Activated CD4-positive, alpha-beta memory T cell treated with anti-CD3 and anti-CD28 coated beads, Interleukin-2, amount 10 ng/mL, durations not matched to agents 7 days and 5 days (primary cell): Measurements from ENCODE around the gene MEGF11. TPM values are rescaled to one million over a fixed set of nuclear protein-coding genes. Genes with fewer than 3 reads are reported as not detected.
"Not testable (repeated sequence)": the region's sequence is repeated elsewhere in the genome, so short reads cannot be mapped to it uniquely, and the experiment has no call there.

Source experiments
- CTCF ChIA-PET: fragments of 350-600 bp; sonication (Branson Sonifier 250); formaldehyde crosslinking; loops from one replicate; lab custom pipeline; 2021; ENCODE audit warnings: antibody characterized with exemption, inconsistent platforms; lab: Charles Lee
- POLR2A ChIA-PET: fragments of 350-600 bp; sonication (Branson Sonifier 250); formaldehyde crosslinking; loops from one replicate; lab custom pipeline; 2021; ENCODE audit warnings: antibody characterized with exemption; lab: Charles Lee
- DNase-seq: peaks from one replicate; pipeline ENCODE4 v3.0.0-alpha.2; 2020
- H3K27ac Mint-ChIP-seq: one replicate; pipeline ENCODE4 v1.8.0; 2021; ENCODE audit warnings: mild to moderate bottlenecking, mixed read lengths
- H3K27me3 Mint-ChIP-seq: one replicate; pipeline ENCODE4 v1.8.0; 2021; ENCODE audit warnings: mixed read lengths
- H3K36me3 Mint-ChIP-seq: one replicate; pipeline ENCODE4 v1.8.0; 2021; ENCODE audit warnings: low read depth, mixed read lengths
- H3K4me1 Mint-ChIP-seq: one replicate; pipeline ENCODE4 v1.8.0; 2021; ENCODE audit warnings: mixed read lengths
- H3K4me3 Mint-ChIP-seq: one replicate; pipeline ENCODE4 v1.8.0; 2021; ENCODE audit warnings: mild to moderate bottlenecking, mixed read lengths
- H3K9me3 Mint-ChIP-seq: one replicate; pipeline ENCODE4 v1.8.0; 2021; ENCODE audit warnings: mixed read lengths
- total RNA-seq, 2 experiments: library from RNA; stranded (reverse); gene quantifications; one replicate each; pipeline ENCODE4 v1.2.3, GENCODE V29; 2021

MEGF11 gene
- total RNA-seq, 2 experiments from 2014 or later = not detected

DNA sequence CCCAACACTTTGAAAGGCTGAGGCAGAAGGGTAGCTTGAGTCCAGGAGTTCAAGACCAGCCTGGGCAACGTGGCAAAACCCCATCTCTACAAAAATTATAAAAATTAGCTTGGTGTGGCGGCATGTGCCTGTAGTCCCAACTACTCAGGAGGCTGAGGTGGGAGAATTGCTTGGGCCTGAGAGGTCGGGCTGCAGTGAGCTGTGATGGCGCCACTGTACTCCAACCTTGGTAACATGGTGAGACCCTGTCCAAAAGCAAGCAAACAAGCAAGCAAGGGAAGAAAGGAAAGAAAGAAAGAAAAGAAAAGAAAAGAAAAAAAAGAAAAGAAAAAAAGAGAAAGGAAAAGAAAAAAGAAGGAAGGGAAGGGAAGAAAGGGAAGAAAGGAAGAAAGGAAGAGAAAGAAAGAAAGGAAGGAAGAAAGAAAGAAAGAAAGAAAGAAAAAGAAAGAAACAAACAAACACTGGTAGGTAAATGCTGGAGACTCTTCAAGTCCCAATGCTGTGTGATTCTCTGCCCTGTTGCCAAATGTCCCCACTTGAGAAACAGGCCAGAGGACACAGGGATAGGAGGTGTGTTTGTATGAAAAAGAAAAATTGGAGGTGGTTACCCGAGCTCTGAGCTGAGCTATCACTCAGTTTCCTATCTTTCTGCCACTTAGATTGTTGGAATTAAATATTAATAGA, 263.1 kb downstream of the MEGF11 start:
- H3K27ac Mint-ChIP-seq = no peak overlapping the region
- no peak overlapping the region for H3K4me3 Mint-ChIP-seq
- H3K27me3 Mint-ChIP-seq = peaks cover 44% of the 10 kb centered on the region
- no peaks in the 10 kb centered on the region for H3K9me3 Mint-ChIP-seq
- H3K36me3 Mint-ChIP-seq = no peaks in the 10 kb centered on the region
- no peak for DNase-seq
- CTCF ChIA-PET = interaction anchor here (0.7 to 1.0 kb wide), 2 partner anchors 9 to 1406 kb away, joined by 3 read pairs; no protein-coding TSS in a partner anchor
- H3K4me1 Mint-ChIP-seq = no peaks in the 10 kb centered on the region
- POLR2A ChIA-PET = no interaction called here

DNA sequence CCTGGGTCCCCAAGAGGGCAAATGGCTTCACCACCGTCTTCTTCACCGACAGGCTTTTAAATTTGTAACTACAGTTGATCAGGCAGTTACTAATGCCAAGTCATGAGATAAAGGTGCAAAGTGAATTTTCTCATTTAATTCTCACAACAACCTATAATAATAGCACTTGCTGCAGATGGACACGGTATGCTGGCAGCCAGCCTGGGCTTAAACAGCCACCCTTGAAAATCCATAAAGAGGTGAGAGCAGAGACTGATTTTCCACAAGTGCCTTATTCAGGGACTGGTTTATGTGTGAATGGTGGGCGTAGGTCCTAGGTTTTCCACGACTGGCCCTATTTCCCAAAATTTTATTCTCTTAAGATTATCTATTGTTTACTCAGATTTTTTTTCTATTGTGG, 266.4 kb downstream of the MEGF11 start:
- no peaks in the 10 kb centered on the region for H3K36me3 Mint-ChIP-seq
- H3K27ac Mint-ChIP-seq = no peak overlapping the region
- POLR2A ChIA-PET = no interaction called here
- no peak overlapping the region for H3K4me3 Mint-ChIP-seq
- peaks cover 60% of the 10 kb centered on the region for H3K27me3 Mint-ChIP-seq
- DNase-seq = no peak
- H3K4me1 Mint-ChIP-seq = peaks cover 2% of the 10 kb centered on the region
- CTCF ChIA-PET = no interaction called here
- no peaks in the 10 kb centered on the region for H3K9me3 Mint-ChIP-seq

DNA sequence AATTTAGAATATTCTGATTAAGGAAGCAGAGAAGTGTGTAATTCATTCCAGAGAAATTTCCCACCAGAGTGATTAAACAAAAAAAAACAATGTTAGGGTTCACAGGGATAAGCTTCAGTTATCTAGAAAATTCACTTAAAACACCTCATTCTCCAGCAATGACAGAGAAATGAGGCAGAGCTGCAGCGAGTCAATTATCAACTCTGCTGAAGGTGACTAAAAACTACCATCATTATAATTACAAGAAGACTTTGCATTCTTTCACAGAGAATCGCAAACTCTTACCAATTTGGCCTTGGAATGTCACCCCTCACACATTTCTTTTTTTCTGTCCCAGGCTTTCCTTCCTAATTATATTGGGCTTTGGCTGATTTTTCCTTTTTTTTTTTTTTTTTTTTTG, 267.1 kb downstream of the MEGF11 start:
- Mint-ChIP-seq H3K27ac (no peak overlapping the region), H3K27me3 (peaks cover 59% of the 10 kb centered on the region), H3K36me3 (no peaks in the 10 kb centered on the region), H3K9me3 (no peaks in the 10 kb centered on the region), H3K4me3 (no peak overlapping the region), H3K4me1 (peaks cover 2% of the 10 kb centered on the region)
- DNase-seq = no peak
- CTCF ChIA-PET = no interaction called here
- POLR2A ChIA-PET = no interaction called here

DNA sequence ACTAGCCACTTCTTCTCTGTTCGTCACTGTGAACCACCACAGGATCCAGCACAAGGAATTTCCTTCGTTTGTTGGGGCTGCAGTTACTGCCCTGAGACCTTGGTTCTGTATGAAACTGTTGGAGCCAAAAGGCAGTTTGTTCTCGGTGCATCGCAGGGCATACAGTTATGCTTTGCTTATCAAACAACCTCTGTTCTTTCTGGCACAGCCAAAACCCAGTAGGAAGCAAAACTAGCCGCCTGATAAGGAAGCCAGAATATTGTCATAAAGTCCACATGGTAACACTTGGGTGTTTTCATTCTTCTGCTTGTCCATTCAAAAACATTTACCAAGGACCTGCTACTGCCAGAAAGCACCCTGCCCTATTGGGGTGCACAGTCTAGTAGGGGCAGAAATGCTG, 268.2 kb downstream of the MEGF11 start:
- no peak overlapping the region for H3K4me3 Mint-ChIP-seq
- H3K36me3 Mint-ChIP-seq = no peaks in the 10 kb centered on the region
- H3K9me3 Mint-ChIP-seq = no peaks in the 10 kb centered on the region
- no peak for DNase-seq
- ChIA-PET CTCF (no interaction called here), POLR2A (no interaction called here)
- peaks cover 57% of the 10 kb centered on the region for H3K27me3 Mint-ChIP-seq
- H3K27ac Mint-ChIP-seq = no peak overlapping the region
- H3K4me1 Mint-ChIP-seq = peaks cover 2% of the 10 kb centered on the region

DNA sequence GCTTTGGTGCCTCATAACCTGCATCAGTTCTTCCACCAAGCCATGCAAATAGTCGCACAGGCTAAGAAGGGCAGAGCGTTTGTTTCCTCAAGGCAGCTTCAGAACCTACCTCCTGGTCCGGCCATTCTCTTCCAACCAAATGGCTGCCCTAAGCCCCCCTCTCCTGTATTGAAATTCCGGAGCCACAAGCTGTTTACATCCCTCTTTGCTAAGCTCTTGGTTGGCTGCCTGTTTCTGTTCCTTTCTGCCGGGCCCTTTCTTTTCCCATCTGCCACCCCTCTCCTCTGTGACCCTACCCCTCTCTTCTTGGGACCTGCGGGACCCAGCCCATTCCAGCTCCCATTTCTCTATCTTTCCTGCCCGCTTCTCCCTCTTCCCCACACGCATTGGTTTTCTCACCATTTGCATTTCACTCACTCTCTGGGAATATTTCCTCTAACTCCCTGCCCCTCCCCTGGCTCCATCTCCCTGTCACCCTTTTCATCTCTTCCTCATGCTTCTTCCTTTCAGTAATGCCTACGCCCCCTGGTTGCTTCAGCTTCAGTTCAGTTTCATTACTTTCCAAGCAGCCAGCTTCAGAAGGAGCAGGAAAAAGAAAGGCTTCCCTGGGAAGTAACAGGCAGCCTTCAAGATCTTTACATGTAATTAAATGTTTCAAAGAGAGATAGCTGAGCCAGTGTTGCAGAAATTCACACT, 270.8 kb downstream of the MEGF11 start:
- peaks cover 47% of the 10 kb centered on the region for H3K27me3 Mint-ChIP-seq
- ChIA-PET CTCF (interaction anchor here (1.3 to 2.0 kb wide), 2 partner anchors 8 to 12 kb away, joined by 3 to 8 read pairs; no protein-coding TSS in a partner anchor), POLR2A (no interaction called here)
- H3K4me1 Mint-ChIP-seq = peaks cover 2% of the 10 kb centered on the region
- no peak overlapping the region for H3K27ac Mint-ChIP-seq
- no peak overlapping the region for H3K4me3 Mint-ChIP-seq
- no peaks in the 10 kb centered on the region for H3K36me3 Mint-ChIP-seq
- no peaks in the 10 kb centered on the region for H3K9me3 Mint-ChIP-seq
- no peak for DNase-seq

DNA sequence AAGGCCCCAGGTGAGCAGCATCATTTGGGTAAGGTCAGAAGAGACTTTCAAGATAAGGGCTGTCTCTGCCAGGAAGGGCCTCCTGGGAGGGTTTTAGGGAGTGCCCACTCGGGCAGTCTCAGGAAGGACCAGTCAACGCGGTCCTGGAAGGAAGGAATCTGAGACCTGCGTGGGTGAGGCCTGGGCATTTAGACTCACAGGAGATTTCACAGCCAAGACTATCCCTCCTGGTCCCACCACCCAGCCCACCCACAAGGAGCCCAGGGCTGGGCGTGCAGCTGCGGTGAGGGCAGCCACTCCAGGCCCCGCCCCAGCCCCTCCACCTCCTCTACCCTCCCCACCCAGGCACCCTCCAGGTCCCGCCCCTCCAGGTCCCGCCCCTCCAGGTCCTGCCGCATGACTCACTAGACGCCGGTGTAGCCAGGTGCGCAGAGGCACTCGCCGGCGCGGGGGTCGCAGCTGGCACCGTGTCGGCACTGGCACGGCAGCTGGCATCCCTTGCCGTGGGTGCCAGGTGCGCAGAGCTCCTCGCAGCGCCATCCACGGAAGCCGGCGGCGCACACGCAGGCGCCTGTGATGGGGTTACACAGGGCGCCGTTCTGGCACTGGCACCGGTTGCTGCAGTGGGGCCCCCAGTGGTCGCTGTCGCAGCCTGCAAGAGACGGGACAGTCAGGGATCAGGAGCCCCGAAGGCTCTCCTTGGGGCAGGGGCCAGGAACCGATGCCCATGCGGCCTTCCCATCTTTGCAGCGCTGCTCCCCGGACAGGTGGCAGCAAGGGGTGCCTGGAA, 271.5 kb downstream of the MEGF11 start:
- no peaks in the 10 kb centered on the region for H3K36me3 Mint-ChIP-seq
- DNase-seq = peak; percentile 32
- ChIA-PET CTCF (interaction anchor here (1.3 to 2.0 kb wide), 3 partner anchors 9 to 345 kb away, joined by 3 to 8 read pairs (median 3); no protein-coding TSS in a partner anchor), POLR2A (no interaction called here)
- H3K27me3 Mint-ChIP-seq = peaks cover 46% of the 10 kb centered on the region
- H3K4me3 Mint-ChIP-seq = no peak overlapping the region
- no peak overlapping the region for H3K27ac Mint-ChIP-seq
- no peaks in the 10 kb centered on the region for H3K9me3 Mint-ChIP-seq
- H3K4me1 Mint-ChIP-seq = peaks cover 2% of the 10 kb centered on the region

DNA sequence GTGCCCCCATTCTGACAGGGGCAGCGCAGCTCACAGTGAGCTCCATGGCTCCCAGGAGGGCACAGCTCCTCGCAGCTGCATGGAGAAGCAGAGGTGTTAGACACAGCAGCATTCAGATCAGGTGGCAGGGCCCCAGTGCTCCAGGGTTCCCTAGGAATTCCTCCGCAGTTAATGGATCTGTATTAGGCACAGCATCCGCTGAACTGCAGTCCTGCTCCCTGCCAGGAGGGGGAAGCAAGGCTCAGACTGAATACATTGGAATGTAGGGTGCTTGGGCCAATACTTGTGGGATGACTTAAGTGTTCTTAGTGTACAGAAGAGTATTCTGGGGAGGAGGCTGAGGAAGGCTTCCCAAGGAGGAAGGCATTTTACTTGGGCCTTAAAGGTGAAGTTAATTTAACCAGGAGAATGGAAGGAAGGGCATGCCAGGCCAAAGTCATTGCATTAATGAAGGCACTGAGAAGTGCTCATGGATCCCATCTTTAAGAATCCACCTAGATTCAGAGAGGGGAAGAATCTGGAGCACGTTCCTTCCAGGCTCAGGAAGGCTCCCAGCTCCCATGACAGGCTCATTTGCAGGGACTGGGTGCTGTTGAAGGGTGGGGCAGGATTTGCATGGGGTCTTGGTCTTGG, 272.6 kb downstream of the MEGF11 start:
- no peaks in the 10 kb centered on the region for H3K9me3 Mint-ChIP-seq
- H3K27ac Mint-ChIP-seq = no peak overlapping the region
- peak; percentile 26 for DNase-seq

DNA sequence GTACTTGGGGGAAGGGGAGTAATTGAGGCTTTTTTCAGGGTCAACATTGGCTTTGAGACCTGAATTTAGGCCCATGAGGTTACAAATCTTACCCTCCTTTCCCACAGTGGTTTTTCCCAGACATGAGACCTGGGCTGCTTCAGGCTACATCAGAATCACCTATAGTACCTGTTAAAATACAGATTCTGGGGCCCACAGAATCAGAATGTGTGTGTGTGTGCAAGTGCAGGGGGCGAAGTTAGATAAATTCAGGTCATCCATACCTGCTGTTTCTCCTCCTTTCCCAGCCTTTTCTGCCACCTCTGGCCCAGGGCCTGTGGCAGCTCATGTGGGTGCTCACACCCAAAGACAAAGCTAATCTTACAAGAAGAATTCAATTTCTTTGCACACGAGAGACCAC, 273.7 kb downstream of the MEGF11 start:
- ChIA-PET POLR2A (no interaction called here), CTCF (interaction anchor here (0.7 to 1.1 kb wide), 2 partner anchors 26 to 409 kb away, joined by 3 to 4 read pairs; no protein-coding TSS in a partner anchor)
- DNase-seq = no peak
- Mint-ChIP-seq H3K4me1 (peaks cover 2% of the 10 kb centered on the region), H3K27me3 (peaks cover 38% of the 10 kb centered on the region), H3K27ac (no peak overlapping the region), H3K9me3 (no peaks in the 10 kb centered on the region), H3K36me3 (no peaks in the 10 kb centered on the region), H3K4me3 (no peak overlapping the region)

More for the DNA sequence above, 272.6 kb downstream of the MEGF11 start:
- ChIA-PET POLR2A (no interaction called here), CTCF (interaction anchor here (1.1 to 2.0 kb wide), 3 partner anchors 10 to 344 kb away, joined by 3 to 8 read pairs (median 4); no protein-coding TSS in a partner anchor)
- H3K36me3 Mint-ChIP-seq = no peaks in the 10 kb centered on the region
- H3K27me3 Mint-ChIP-seq = peaks cover 39% of the 10 kb centered on the region
- H3K4me3 Mint-ChIP-seq = no peak overlapping the region
- peaks cover 2% of the 10 kb centered on the region for H3K4me1 Mint-ChIP-seq

DNA sequence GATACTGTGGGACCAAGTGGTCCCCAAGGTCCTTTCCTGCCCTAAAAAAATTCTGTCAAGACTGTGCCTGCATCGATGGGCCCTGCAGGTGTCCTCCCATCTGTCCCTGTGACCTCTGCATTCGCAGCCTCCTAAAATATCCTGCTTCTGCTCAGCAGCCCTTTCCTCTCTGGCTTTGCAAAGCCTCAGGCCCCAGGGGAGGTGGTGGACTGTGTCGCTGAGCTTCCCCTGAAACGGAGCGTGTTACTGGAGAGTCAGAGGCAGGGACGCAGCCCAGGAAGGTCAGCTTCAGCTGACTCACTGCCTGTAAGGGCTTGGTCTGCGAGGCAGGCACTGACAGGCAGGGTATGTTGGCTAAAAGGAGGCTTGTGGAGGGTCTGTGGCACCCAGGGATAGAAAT, 274.2 kb downstream of the MEGF11 start:
- Mint-ChIP-seq H3K9me3 (no peaks in the 10 kb centered on the region), H3K4me1 (peaks cover 2% of the 10 kb centered on the region), H3K4me3 (no peak overlapping the region), H3K27ac (no peak overlapping the region), H3K27me3 (peaks cover 38% of the 10 kb centered on the region), H3K36me3 (no peaks in the 10 kb centered on the region)
- POLR2A ChIA-PET = no interaction called here
- no peak for DNase-seq
- CTCF ChIA-PET = no interaction called here

DNA sequence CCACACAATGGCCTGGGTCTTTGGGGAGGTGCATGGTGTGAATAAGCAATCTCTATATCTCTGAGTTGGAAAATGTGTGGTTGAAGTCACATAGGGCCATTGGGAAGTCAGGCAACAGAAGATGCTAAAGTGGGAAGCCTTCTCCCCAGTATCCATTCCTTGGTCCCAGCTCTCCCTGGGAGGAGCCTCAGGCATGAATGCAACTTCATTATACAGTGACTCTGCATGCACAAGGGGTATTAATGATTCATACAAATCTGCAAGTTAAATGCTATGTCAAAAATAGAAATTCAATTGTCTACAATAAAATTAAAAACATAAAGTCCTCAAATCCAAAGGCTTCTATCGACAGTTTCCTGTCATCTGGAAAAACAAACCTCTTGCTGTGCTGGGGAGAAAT, 275.4 kb downstream of the MEGF11 start:
- no peak overlapping the region for H3K4me3 Mint-ChIP-seq
- peaks cover 37% of the 10 kb centered on the region for H3K27me3 Mint-ChIP-seq
- POLR2A ChIA-PET = no interaction called here

DNA sequence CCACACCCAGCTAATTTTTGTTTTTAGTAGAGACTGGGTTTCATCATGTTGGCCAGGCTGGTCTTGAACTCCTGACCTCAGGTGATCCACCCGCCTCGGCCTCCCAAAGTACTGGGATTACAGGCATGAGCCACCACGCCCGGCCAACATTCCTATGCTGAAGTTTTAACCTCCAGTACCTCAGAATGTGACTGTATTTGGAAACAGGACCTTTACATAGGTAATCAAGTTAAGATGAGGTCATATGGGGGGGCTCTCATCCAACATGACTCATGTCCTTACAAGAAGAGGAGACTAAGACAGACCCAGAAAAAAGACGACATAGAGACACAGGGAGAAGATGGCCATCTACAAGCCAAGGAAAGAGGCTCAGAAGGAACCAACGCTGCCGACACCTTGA, 277.4 kb downstream of the MEGF11 start:
- peaks cover 34% of the 10 kb centered on the region for H3K27me3 Mint-ChIP-seq
- POLR2A ChIA-PET, H3K4me3 Mint-ChIP-seq, CTCF ChIA-PET, H3K27ac Mint-ChIP-seq, H3K4me1 Mint-ChIP-seq, H3K36me3 Mint-ChIP-seq, DNase-seq, H3K9me3 Mint-ChIP-seq: not testable (repeated sequence)

More for the DNA sequence above, 275.4 kb downstream of the MEGF11 start:
- DNase-seq = no peak
- Mint-ChIP-seq H3K27ac (no peak overlapping the region), H3K4me1 (peaks cover 2% of the 10 kb centered on the region), H3K36me3 (no peaks in the 10 kb centered on the region), H3K9me3 (no peaks in the 10 kb centered on the region)
- CTCF ChIA-PET = no interaction called here

DNA sequence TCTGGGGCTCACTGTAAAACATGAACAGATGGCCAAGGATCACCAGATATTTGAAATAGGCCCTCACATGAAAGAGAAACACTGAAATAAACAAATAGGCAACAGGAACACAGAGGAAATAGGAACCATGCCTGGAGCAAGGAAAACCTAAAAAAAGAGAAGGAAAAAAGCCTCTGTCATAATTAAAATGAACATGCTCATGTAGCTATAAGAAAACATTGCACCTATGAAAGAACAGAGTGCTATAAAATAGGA, 281.9 kb downstream of the MEGF11 start:
- Mint-ChIP-seq H3K36me3 (no peaks in the 10 kb centered on the region), H3K4me3 (no peak overlapping the region), H3K27me3 (peaks cover 54% of the 10 kb centered on the region), H3K4me1 (no peaks in the 10 kb centered on the region), H3K9me3 (no peaks in the 10 kb centered on the region), H3K27ac (no peak overlapping the region)
- ChIA-PET CTCF (interaction anchor here (0.6 to 1.9 kb wide), 2 partner anchors 10 to 115 kb away, joined by 3 to 8 read pairs; no protein-coding TSS in a partner anchor), POLR2A (no interaction called here)
- no peak for DNase-seq
